GM21367 (cell line): Measurements from ENCODE around the gene CANX.

Experiments used
- ATAC-seq: cut with Tn5 transposase; IDR thresholded peaks from one replicate; pipeline ENCODE4 v1.9.1; 2021; ENCODE audit not compliant: unreplicated experiment

CANX gene

GRCh38 chr5:179773686-179774040, 74.9 kb downstream of the CANX start:
- ATAC-seq = no peak

- ATAC-seq = no peak
These were observed 75.7 kb downstream of the CANX start for GRCh38 chr5:179774442-179774841.

GRCh38 chr5:179776411-179776938, 77.7 kb downstream of the CANX start:
- ATAC-seq = no peak

- ATAC-seq = no peak
These were observed 78.7 kb downstream of the CANX start for GRCh38 chr5:179777456-179777855.

- no peak for ATAC-seq
These were observed 79.1 kb downstream of the CANX start for GRCh38 chr5:179777909-179778308.

- ATAC-seq = no peak
These were observed 79.8 kb downstream of the CANX start for GRCh38 chr5:179778591-179778990.

- no peak for ATAC-seq
These were observed 81.1 kb downstream of the CANX start for GRCh38 chr5:179779826-179780225.

GRCh38 chr5:179780362-179780761, 81.6 kb downstream of the CANX start:
- ATAC-seq = no peak
